ENCODE results near the gene LRRC23. TPM values are rescaled to one million over a fixed set of nuclear protein-coding genes. Genes with fewer than 3 reads are reported as not detected.

The LRRC23 gene
- total RNA-seq, 1 donor from 2014 or later: 7.7 TPM

- Mint-ChIP-seq H3K4me1 (peaks cover 50% of the 10 kb centered on the region), H3K27me3 (peaks cover 2% of the 10 kb centered on the region), H3K9me3 (no peaks in the 10 kb centered on the region), H3K4me3 (no peak overlapping the region), H3K36me3 (ENCODE audit: low read depth) (peaks cover 19% of the 10 kb centered on the region), H3K27ac (no peak overlapping the region)
- ChIA-PET CTCF (no interaction called here), POLR2A (interaction anchor here (0.6 to 3.1 kb wide), 7 partner anchors 19 to 97 kb away, joined by 3 to 15 read pairs (median 4); partner anchors contain the start of genes C12orf57, RNU7-1 and SPSB2)
- TF ChIP-seq, protein P1, sequence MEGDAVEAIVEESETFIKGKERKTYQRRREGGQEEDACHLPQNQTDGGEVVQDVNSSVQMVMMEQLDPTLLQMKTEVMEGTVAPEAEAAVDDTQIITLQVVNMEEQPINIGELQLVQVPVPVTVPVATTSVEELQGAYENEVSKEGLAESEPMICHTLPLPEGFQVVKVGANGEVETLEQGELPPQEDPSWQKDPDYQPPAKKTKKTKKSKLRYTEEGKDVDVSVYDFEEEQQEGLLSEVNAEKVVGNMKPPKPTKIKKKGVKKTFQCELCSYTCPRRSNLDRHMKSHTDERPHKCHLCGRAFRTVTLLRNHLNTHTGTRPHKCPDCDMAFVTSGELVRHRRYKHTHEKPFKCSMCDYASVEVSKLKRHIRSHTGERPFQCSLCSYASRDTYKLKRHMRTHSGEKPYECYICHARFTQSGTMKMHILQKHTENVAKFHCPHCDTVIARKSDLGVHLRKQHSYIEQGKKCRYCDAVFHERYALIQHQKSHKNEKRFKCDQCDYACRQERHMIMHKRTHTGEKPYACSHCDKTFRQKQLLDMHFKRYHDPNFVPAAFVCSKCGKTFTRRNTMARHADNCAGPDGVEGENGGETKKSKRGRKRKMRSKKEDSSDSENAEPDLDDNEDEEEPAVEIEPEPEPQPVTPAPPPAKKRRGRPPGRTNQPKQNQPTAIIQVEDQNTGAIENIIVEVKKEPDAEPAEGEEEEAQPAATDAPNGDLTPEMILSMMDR (IDR thresholded peaks at IDR 0.05): no peak
- intact Hi-C loops (cut with micrococcal nuclease): no loop called here
- ATAC-seq (ENCODE audit: low read depth) (no peak), DNase-seq (no peak)
Measured at GRCh38 chr12:6917491-6918231, 13.0 kb downstream of the LRRC23 start.

GRCh38 chr12:6919588-6919987 is 15.0 kb downstream of the LRRC23 start:
- peaks cover 55% of the 10 kb centered on the region for H3K4me1 Mint-ChIP-seq
- TF ChIP-seq, protein P1 (IDR thresholded peaks at IDR 0.05): no peak
- no peaks in the 10 kb centered on the region for H3K9me3 Mint-ChIP-seq

DNA sequence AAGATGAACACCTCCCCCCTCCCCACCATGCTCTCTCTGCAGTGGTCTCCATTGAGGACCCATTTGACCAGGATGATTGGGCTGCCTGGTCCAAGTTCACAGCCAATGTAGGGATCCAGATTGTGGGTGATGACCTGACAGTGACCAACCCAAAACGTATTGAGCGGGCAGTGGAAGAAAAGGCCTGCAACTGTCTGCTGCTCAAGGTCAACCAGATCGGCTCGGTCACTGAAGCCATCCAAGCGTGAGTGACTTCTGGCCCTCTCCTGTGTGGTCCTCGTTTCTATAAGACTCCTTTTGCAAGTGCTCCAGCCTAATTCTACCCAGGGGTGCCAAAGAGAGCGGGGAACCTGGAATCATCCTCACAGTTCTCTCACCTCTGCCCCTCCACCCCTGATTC is 16.9 kb downstream of the LRRC23 start:
- DNase-seq (no peak), ATAC-seq (ENCODE audit: low read depth) (no peak)
- TF ChIP-seq, protein P1 (IDR thresholded peaks at IDR 0.05): no peak
- peak overlapping the region; percentile 78 for H3K27ac Mint-ChIP-seq
- no peaks in the 10 kb centered on the region for H3K9me3 Mint-ChIP-seq
- no peak overlapping the region for H3K4me3 Mint-ChIP-seq
- H3K36me3 Mint-ChIP-seq (ENCODE audit: low read depth): peaks cover 15% of the 10 kb centered on the region
- ChIA-PET POLR2A (interaction anchor here (0.5 to 2.0 kb wide), 8 partner anchors 16 to 168 kb away, joined by 3 to 15 read pairs (median 6); partner anchors contain the start of genes C12orf57, LRRC23, MLF2 and RNU7-1), CTCF (interaction anchor here (1.1 to 3.2 kb wide), 5 partner anchors 17 to 198 kb away, joined by 4 to 12 read pairs (median 7); partner anchors contain the start of genes C12orf57, COPS7A and RNU7-1)
- no peaks in the 10 kb centered on the region for H3K27me3 Mint-ChIP-seq
- H3K4me1 Mint-ChIP-seq: peaks cover 44% of the 10 kb centered on the region
- intact Hi-C loops (cut with micrococcal nuclease): loop anchor here (10.0 kb wide), 1 partner anchor 713 kb away; no protein-coding TSS in a partner anchor

More at GRCh38 chr12:6919588-6919987, 15.0 kb downstream of the LRRC23 start:
- Mint-ChIP-seq H3K36me3 (ENCODE audit: low read depth) (peaks cover 19% of the 10 kb centered on the region), H3K4me3 (no peak overlapping the region), H3K27ac (no peak overlapping the region), H3K27me3 (no peaks in the 10 kb centered on the region)
- intact Hi-C loops (cut with micrococcal nuclease): no loop called here
- DNase-seq (no peak), ATAC-seq (ENCODE audit: low read depth) (no peak)
- CTCF ChIA-PET: interaction anchor here (1.3 to 1.5 kb wide), 2 partner anchors 28 to 50 kb away, joined by 3 to 4 read pairs; no protein-coding TSS in a partner anchor
- POLR2A ChIA-PET: interaction anchor here (0.6 to 1.5 kb wide), 4 partner anchors 11 to 48 kb away, joined by 4 to 10 read pairs (median 7); partner anchors contain the start of genes C12orf57 and RNU7-1

GRCh38 chr12:6921996-6922946 is 17.6 kb downstream of the LRRC23 start:
- DNase-seq (no peak), ATAC-seq (ENCODE audit: low read depth) (peak; percentile 49)
- no peaks in the 10 kb centered on the region for H3K9me3 Mint-ChIP-seq
- H3K4me1 Mint-ChIP-seq: peaks cover 50% of the 10 kb centered on the region
- H3K4me3 Mint-ChIP-seq: peak overlapping the region; percentile 9
- H3K27me3 Mint-ChIP-seq: no peaks in the 10 kb centered on the region
- peak overlapping the region; percentile 78 for H3K27ac Mint-ChIP-seq
- H3K36me3 Mint-ChIP-seq (ENCODE audit: low read depth): peaks cover 8% of the 10 kb centered on the region
- TF ChIP-seq, protein P1 (IDR thresholded peaks at IDR 0.05): no peak
- intact Hi-C loops (cut with micrococcal nuclease): loop anchor here (10.0 kb wide), 1 partner anchor 713 kb away; no protein-coding TSS in a partner anchor
- CTCF ChIA-PET: interaction anchor here (0.7 to 3.2 kb wide), 8 partner anchors 14 to 198 kb away, joined by 3 to 12 read pairs (median 6); partner anchors contain the start of genes C12orf57, COPS7A and RNU7-1
- POLR2A ChIA-PET: interaction anchor here (0.5 to 2.0 kb wide), 10 partner anchors 16 to 169 kb away, joined by 3 to 15 read pairs (median 4); partner anchors contain the start of genes C12orf57, LRRC23, MLF2 and RNU7-1
